ENCODE results near the gene TACC2.

GRCh38 chr10:122301055-122301810 is 312.3 kb downstream of the TACC2 start:
- TF ChIP-seq NBN (IDR thresholded peaks at IDR 0.05; ENCODE audit: low read depth) (no peak), POLR2A (conservative IDR thresholded peaks at IDR 0.05) (no peak), RFX5 (IDR thresholded peaks at IDR 0.05; ENCODE audit: low read depth, low read length) (no peak), COPS2 (conservative IDR thresholded peaks at IDR 0.05) (no peak), TSC22D4 (tag; IDR thresholded peaks at IDR 0.05) (no peak), CTCF (IDR thresholded peaks at IDR 0.05 in 2 of 3, conservative IDR thresholded peaks at IDR 0.05 in 1 of 3; ENCODE audit: insufficient read depth in 2 of 3, low read depth in 1 of 3, low read length in 3 of 3) (no peak), ZBTB5 (IDR thresholded peaks at IDR 0.05) (no peak), ZNF12 (CRISPR knock-in tag; IDR thresholded peaks at IDR 0.05) (no peak), KAT8 (IDR thresholded peaks at IDR 0.05; ENCODE audit: low read depth) (no peak)
- TF ChIP-seq, protein P1, sequence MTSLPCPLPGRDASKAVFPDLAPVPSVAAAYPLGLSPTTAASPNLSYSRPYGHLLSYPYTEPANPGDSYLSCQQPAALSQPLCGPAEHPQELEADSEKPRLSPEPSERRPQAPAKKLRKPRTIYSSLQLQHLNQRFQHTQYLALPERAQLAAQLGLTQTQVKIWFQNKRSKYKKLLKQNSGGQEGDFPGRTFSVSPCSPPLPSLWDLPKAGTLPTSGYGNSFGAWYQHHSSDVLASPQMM (CRISPR knock-in tag; IDR thresholded peaks at IDR 0.05) = no peak
